Breast epithelium (tissue), 4 donors: Measurements from ENCODE around the gene GDI2. TPM values are rescaled to one million over a fixed set of nuclear protein-coding genes. Genes with fewer than 3 reads are reported as not detected.

ENCODE experiments used
- DNase-seq, 2 donors: peaks; one replicate each; pipeline ENCODE4 v3.0.0-alpha.2; 2019; ENCODE audit warnings: low spot score in 2 of 2
- H3K27ac ChIP-seq, 2 donors: fragments of 200-600 bp; sonication (generic) in 1 of 2; one replicate each; pipeline ENCODE4 v1.5.1; 2016 to 2019; ENCODE audit warnings: mild to moderate bottlenecking in 1 of 2
- H3K27me3 ChIP-seq, 2 donors: fragments of 200-600 bp; sonication (generic) in 1 of 2; one replicate each; pipeline versions ENCODE4 v1.5.1 to v1.6.0; 2017 to 2019; ENCODE audit warnings: control low read depth in 1 of 2, mild to moderate bottlenecking in 1 of 2
- H3K36me3 ChIP-seq: fragments of 200-600 bp; one replicate; pipeline ENCODE4 v1.5.1; 2019
- H3K4me1 ChIP-seq, 2 donors: fragments of 200-600 bp; sonication (generic); one replicate each; pipeline ENCODE4 v1.5.1; 2016 to 2019; ENCODE audit warnings: control low read depth in 1 of 2
- H3K4me3 ChIP-seq, 3 donors: fragments of 200-600 bp; sonication (generic); 1 replicate in 2 of 3; 2 replicates in 1 of 3; pipeline ENCODE4 v1.5.1; 2016 to 2019; ENCODE audit warnings: mild to moderate bottlenecking in 3 of 3, moderate library complexity in 2 of 3
- H3K9me3 ChIP-seq, 2 donors: fragments of 200-600 bp; sonication (generic) in 1 of 2; one replicate each; pipeline ENCODE4 v1.5.1; 2016 to 2019; ENCODE audit warnings: control low read depth in 1 of 2
- POLR2A ChIP-seq: fragments of 450-650 bp; IDR thresholded peaks from one replicate; pipeline ENCODE4 v1.6.1; 2016; ENCODE audit warnings: antibody characterized with exemption, mild to moderate bottlenecking, moderate library complexity
- POLR2AphosphoS5 ChIP-seq, 3 donors: sonication (generic); formaldehyde crosslinking; IDR thresholded peaks; one replicate each; pipeline ENCODE4 v1.6.1; 2017; ENCODE audit warnings: antibody characterized with exemption in 3 of 3
- intact Hi-C: fragments of 100-400 bp; cut with DNase I; formaldehyde crosslinking; loops from one replicate; pipeline ENCODE4 v1.15.1; 2023; ENCODE audit warnings: low total_unique reads
- total RNA-seq, 3 donors: library from RNA; depleted of rRNA; stranded (reverse); fragments of >200 nt; gene quantifications; one replicate each; pipeline ENCODE4 v1.1.0, GENCODE V29; 2016
- TF ChIP-seq, protein P1 (sequence below), 3 donors: fragments of 450-650 bp; IDR thresholded peaks; one replicate each; pipeline ENCODE4 v1.5.1; 2016 to 2017; ENCODE audit warnings: antibody characterized with exemption in 3 of 3, mild to moderate bottlenecking in 3 of 3, moderate library complexity in 3 of 3

GDI2 gene
- total RNA-seq, 3 donors from 2014 or later, result 249 to 342 (median 259) TPM

DNA sequence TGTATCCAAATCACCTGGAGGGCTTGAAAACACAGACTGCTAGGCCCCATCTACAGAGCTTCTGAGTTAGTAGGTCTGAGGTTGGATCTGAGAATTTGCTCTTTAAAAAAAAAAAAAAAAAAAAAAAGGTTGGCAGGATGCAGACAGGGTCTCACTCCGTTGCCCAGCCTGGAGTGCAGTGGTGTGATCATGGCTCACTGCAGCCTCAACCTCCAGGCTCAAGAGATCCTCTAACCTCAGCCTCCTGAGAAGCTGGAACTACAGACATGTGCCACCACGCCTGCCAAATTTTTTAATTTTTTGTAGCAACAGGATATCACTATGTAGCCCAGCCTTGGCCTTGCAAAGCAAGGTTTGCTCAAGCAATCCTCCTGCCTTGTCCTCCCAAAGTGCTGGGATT, 8.0 kb downstream of the GDI2 start:
- H3K4me1 ChIP-seq, result peaks cover 0 to 6% of the 10 kb centered on the region in 2 donors

DNA sequence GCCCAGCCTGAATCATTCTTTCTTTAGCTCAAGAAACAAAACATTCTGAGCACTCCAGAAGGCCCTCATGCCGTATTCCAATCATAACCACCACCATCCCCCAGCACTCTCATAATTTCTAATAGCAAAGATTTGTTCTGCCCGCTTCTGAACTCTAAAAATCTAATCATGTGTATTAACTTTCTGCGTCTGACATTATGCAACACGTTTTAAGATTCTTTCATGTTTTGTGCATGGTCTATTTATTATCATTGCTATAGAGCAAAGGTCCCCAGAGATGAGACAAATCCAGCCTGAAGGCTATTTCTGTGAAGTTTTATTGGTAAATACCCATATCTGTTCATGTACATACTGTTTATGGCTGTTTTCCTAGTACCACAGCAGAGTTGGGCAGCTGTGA, 8.8 kb downstream of the GDI2 start:
- Histone ChIP-seq H3K27ac (no peak overlapping the region), H3K36me3 (no peaks in the 10 kb centered on the region), H3K4me3 (no peak overlapping the region), H3K4me1 (peaks cover 0 to 4% of the 10 kb centered on the region in 2 donors), H3K27me3 (no peaks in the 10 kb centered on the region), H3K9me3 (no peaks in the 10 kb centered on the region)
- DNase-seq, result no peak
- TF ChIP-seq POLR2A, result no peak
- TF ChIP-seq, protein P1, sequence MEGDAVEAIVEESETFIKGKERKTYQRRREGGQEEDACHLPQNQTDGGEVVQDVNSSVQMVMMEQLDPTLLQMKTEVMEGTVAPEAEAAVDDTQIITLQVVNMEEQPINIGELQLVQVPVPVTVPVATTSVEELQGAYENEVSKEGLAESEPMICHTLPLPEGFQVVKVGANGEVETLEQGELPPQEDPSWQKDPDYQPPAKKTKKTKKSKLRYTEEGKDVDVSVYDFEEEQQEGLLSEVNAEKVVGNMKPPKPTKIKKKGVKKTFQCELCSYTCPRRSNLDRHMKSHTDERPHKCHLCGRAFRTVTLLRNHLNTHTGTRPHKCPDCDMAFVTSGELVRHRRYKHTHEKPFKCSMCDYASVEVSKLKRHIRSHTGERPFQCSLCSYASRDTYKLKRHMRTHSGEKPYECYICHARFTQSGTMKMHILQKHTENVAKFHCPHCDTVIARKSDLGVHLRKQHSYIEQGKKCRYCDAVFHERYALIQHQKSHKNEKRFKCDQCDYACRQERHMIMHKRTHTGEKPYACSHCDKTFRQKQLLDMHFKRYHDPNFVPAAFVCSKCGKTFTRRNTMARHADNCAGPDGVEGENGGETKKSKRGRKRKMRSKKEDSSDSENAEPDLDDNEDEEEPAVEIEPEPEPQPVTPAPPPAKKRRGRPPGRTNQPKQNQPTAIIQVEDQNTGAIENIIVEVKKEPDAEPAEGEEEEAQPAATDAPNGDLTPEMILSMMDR (IDR thresholded peaks at IDR 0.05), result no peak
- no peak for TF ChIP-seq POLR2AphosphoS5 (IDR thresholded peaks at IDR 0.05)
- intact Hi-C loops, result no loop called here

More for the DNA sequence above, 8.0 kb downstream of the GDI2 start:
- Histone ChIP-seq H3K27me3 (no peaks in the 10 kb centered on the region), H3K27ac (no peak overlapping the region), H3K36me3 (no peaks in the 10 kb centered on the region), H3K9me3 (no peaks in the 10 kb centered on the region), H3K4me3 (no peak overlapping the region)
- intact Hi-C loops, result no loop called here
- no peak for DNase-seq
- no peak for TF ChIP-seq POLR2A
- no peak for TF ChIP-seq POLR2AphosphoS5 (IDR thresholded peaks at IDR 0.05)
- TF ChIP-seq, protein P1 (IDR thresholded peaks at IDR 0.05), result no peak

DNA sequence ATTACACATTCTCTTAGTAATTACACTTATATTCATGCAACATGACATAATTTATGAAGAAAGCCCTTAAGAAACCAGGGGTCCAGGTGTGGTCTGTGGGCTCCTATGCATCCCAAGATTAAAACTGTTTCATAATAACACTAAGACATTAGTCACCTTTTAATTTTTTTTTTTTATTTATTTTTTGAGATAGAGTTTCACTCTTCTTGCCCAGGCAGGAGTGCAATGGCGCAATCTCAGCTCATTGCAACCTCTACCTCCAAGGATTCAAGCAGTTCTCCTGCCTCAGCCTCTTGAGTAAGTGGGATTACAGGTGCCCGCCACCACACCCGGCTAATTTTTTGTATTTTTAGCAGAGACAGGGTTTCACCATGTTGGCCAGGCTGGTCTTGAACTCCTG, 12.5 kb downstream of the GDI2 start:
- H3K27ac ChIP-seq, result no peak overlapping the region
- no peaks in the 10 kb centered on the region for H3K27me3 ChIP-seq
- DNase-seq, result no peak
- intact Hi-C loops, result no loop called here
- TF ChIP-seq, protein P1 (IDR thresholded peaks at IDR 0.05), result no peak
- TF ChIP-seq POLR2AphosphoS5 (IDR thresholded peaks at IDR 0.05), result no peak
- no peak for TF ChIP-seq POLR2A
- no peaks in the 10 kb centered on the region for H3K9me3 ChIP-seq
- no peak overlapping the region for H3K4me3 ChIP-seq
- no peaks in the 10 kb centered on the region for H3K4me1 ChIP-seq
- no peaks in the 10 kb centered on the region for H3K36me3 ChIP-seq

DNA sequence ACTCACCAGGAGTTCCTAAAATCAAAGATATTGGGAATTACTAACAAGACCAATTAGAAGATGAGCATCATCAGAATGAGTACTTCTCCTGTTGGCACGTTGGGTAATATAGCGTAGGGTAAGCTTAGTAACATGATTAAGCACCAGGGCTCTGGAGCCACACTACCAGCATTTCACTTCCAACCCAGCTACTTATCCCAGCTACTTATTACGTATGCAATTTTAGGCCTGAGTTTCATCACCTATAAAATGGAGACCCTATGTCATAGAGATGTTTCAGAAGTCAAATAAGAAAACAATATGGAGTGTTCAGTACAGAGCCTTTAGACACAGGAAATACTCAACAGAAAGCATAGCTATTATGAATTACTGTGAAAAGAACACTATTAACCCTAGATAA, 19.0 kb downstream of the GDI2 start:
- Histone ChIP-seq H3K4me1 (no peaks in the 10 kb centered on the region), H3K27ac (no peak overlapping the region), H3K27me3 (no peaks in the 10 kb centered on the region), H3K9me3 (no peaks in the 10 kb centered on the region), H3K4me3 (no peak overlapping the region), H3K36me3 (peaks cover 8% of the 10 kb centered on the region)
- TF ChIP-seq POLR2A, result no peak
- TF ChIP-seq, protein P1 (IDR thresholded peaks at IDR 0.05), result no peak
- TF ChIP-seq POLR2AphosphoS5 (IDR thresholded peaks at IDR 0.05), result no peak
- no peak for DNase-seq
- intact Hi-C loops, result no loop called here

DNA sequence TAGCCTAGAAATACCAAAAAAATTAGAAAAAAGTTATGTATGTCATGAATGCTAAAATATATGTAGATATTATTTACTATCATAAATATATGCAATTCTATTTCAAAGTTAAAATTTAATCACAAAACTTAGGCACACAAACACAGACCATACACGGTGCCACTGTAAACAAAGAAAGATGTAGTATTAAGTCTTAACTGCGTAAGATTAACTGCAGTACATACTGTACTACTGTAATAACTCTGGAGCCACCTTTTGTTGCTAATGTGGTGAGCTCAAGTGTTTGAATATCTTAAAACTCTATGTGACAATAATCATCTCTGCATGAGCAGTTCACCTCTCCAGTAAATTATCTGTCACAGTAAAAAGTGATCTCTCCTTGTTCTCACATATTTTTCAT, 23.6 kb downstream of the GDI2 start:
- H3K9me3 ChIP-seq, result no peaks in the 10 kb centered on the region
- DNase-seq, result no peak
- H3K4me1 ChIP-seq, result no peaks in the 10 kb centered on the region
- intact Hi-C loops, result no loop called here
- TF ChIP-seq POLR2A, result no peak
- TF ChIP-seq, protein P1 (IDR thresholded peaks at IDR 0.05), result no peak
- TF ChIP-seq POLR2AphosphoS5 (IDR thresholded peaks at IDR 0.05), result no peak
- no peak overlapping the region for H3K4me3 ChIP-seq
- no peaks in the 10 kb centered on the region for H3K27me3 ChIP-seq
- no peak overlapping the region for H3K27ac ChIP-seq
- peaks cover 5% of the 10 kb centered on the region for H3K36me3 ChIP-seq
